Ramos (cell line): ENCODE results near the gene GPS2.
"Not testable (repeated sequence)": the region's sequence is repeated elsewhere in the genome, so short reads cannot be mapped to it uniquely, and the experiment has no call there.

Source experiments
- in situ Hi-C: fragments of 300-500 bp; cut with MboI; formaldehyde crosslinking; loops from one replicate; pipeline ENCODE4 v1.14.3; 2022; ENCODE audit warnings: low sequenced_read_pairs; ENCODE audit not compliant: unreplicated experiment

GPS2 gene

DNA sequence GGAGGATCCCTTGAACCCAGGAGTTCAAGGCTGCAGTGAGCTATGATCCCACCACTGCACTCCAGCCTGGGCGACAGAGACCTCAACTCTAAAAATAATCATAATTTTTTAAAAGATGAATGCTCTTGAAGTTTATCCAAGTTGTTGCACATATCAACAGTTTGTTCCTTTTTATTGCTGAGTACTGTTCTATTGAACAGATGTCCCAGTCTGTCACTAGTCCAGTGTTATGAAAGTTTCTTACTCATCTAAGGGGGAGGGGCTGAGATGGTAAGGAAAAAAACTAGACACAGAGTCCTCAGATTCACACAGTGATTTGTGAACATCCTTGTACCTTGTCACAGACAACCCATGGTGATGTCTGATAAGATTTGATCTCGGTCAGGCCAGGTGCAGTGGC is 25.0 kb upstream of the GPS2 start:
- in situ Hi-C loops: loop anchor here (10.0 kb wide), 1 partner anchor 65 kb away; no protein-coding TSS in a partner anchor

DNA sequence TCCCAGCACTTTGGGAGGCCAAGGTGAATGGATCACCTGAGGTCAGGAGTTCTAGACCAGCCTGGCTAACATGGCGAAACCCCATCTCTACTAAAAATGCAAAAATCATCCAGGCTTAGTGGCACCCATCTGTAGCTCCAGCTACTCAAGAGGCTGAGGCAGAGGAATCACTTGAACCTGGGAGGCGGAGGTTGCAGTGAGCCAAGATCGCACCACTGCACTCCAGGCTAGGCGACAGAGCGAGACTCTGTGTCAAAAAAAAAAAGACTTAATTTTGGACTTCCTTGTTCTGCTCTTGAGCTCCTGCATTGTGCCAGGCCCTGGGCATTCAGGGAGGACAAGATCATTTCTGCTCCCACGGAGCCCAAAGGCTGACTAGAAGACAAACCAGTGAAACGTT is 22.4 kb upstream of the GPS2 start:
- in situ Hi-C loops: not testable (repeated sequence)

DNA sequence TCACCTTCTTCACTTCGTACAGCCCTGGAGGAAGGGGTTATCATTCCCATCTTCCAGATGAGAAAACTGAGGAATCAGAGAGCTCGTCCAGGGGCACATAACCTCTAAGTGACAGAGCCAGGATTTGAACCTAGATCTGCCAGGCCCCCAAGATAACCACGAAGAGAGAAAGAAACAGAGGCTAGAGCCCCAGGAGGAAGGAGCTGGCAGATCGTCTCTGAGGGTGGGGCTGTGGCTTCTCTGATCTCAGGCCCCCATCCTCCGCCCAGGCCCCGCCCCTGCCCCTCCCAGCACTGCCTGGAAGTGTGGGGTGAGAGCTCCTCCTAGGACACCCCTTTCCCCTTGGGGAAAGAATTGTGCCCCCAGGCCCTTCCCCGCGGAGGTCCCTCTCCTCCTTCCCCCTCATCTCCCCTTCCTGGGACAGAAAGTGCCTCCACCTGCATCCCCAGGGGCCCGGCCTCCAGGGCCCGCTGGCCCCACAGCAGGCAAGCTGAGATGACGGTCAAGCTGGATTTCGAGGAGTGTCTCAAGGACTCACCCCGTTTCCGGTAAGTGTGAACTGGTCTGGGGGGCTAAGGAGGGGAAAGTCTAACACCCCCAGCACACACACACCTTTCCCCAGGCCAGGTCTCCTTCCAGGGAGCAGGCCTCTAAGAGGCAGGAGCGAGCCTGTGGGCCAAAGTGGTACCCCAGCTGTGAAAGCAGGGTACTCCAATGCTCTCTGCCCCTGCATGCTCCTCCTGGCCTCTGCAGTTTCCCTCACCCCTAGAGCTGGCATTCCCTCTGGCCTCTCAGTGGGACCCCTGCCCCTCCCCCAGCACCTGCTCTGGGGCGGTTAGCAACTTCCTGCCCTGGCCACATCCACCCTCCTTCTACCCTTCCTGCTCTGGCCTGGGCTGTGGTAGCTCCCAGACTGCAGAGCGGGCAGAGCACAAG is 21.3 kb upstream of the GPS2 start, which contains the start of gene ACAP1:
Gene ACAP1 (plus strand): TSS at position 290 of the 936 bp plus-strand sequence. CDS start 206 bp downstream, at position 496.
- in situ Hi-C loops: no loop called here

DNA sequence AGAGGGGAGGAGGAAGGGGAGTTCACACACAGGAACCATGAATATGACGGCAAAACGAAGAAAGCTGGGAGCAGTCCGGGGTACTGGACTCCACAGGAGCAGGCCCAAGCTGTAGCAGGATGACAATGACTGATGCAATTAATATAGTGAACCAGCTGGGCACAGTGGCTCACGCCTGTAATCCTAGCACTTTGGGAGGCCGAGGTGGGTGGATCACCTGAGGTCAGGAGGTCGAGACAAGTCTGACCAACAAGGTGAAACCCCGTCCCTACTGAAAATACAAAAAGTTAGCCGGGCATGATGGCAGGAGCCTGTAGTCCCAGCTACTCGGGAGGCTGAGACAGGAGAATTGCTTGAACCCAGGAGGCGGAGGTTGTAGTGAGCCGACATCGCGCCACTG is 20.6 kb upstream of the GPS2 start:
- in situ Hi-C loops: not testable (repeated sequence)

DNA sequence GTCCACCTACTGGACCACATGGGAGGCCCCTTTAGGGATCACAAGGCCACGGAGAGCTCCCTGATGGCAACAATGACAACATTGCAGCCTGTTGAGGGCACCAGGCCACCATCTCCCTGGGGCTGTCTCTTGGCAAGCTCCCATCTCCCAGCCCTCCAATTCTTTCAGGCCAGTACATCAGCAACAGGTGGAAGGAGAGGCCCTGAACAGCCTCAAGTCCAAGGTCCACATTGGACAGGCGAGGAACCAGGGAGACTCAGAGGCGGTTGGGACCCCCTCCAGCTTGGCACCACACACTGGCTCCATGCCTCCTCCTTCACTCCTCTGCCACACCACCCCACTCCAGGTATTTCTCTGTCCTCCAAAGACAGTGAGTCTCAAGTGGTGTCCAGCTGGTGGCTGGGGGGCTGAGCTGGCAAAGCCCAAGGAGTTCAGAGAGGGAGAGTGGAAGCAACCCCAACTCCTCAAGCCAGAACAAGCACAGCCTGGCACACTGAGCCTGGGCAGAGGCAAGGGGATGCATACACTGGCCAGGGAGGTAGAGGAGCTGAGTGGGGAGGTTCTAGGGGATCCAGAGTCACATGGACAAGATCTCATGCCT is 19.9 kb upstream of the GPS2 start:
- in situ Hi-C loops: no loop called here

DNA sequence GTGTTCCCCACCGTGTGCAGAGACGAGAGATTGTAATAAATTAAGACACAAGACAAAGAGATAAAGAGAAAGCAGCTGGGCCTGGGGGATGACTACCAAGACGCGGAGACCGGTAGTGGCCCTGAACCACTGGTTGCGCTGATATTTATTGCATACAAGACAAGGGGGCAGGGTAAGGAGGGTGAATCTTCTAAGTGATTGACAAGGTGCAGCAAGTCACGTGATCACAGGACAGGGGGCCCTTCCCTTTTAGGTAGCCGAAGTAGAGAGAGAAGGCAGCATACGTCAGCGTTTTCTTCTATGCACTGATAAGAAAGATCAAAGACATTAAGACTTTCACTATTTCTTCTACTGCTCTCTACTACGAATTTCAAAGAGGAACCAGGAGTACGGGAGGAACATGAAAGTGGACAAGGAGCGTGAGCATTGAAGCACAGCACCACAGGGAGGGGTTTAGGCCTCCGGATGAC is 17.5 kb upstream of the GPS2 start:
- in situ Hi-C loops: not testable (repeated sequence)

DNA sequence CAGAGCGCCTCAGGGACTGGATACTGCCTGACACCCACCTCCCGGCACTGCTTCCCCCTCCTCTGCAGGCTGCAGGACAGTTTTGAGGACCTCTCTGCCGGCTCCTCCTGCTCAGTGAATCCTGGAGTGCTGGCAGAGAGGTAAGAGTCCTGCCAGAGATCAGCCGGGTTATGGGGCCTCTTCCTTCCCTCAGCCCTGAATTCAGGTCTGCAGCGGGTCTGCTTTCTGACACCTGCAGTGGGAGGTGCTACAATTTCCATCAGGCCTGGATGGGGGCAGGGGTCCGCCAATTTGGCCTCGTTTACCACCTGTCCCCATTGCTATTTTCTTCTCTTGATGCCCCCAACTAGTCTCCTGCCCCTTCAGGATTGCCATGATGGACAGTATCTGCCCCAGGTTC is 17.0 kb upstream of the GPS2 start:
- in situ Hi-C loops: no loop called here

DNA sequence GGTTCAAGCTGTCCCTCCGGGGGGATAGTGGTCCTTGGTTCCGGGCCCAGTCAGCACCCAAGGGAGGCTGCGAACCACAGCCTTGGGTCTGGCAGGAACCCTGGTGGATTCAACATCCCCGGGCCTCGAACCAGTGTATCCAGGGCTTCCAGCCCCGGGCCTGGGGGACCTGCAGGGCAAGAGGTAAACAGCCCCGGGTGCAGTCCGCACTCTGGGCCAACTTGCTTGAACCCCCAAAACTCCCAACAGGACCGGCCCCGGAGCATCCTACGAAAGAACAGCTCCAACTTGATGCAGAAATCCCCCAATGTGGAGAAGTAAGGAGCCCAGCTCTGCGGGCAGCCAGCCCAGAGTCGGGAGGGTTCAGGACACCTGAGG is 15.5 kb upstream of the GPS2 start:
- in situ Hi-C loops: no loop called here

DNA sequence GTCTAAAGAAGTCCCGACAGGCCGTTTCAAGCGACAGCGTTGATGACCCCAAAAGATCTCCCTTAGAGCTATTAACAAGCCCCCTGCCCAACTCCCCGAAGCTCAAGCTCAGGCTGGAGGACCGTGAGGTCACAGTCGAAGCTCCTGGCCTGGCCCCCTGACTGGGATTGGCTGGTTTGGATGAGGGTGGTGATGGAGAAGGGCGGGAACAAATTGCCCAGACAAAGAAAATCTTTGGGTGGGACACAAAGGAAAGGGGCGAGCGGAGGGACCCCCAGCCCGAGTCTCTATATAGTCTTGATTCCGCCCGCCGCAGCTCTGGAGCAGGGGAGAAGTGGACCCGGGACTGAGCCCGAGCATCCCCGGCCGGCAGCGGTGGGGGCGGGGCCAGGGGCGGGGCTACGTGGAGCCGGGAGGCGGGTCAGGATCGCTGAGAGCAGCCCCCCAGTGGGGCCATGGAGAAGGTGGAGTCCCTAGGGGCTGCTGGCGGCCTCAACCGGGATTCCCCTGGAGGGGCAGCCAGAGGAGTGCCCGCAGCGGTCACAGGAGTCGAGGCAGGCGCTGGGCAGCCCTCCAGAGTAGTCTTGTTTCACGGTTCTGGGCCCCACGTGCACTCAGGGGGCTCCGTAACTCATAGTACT is 15.0 kb upstream of the GPS2 start:
- in situ Hi-C loops: no loop called here

DNA sequence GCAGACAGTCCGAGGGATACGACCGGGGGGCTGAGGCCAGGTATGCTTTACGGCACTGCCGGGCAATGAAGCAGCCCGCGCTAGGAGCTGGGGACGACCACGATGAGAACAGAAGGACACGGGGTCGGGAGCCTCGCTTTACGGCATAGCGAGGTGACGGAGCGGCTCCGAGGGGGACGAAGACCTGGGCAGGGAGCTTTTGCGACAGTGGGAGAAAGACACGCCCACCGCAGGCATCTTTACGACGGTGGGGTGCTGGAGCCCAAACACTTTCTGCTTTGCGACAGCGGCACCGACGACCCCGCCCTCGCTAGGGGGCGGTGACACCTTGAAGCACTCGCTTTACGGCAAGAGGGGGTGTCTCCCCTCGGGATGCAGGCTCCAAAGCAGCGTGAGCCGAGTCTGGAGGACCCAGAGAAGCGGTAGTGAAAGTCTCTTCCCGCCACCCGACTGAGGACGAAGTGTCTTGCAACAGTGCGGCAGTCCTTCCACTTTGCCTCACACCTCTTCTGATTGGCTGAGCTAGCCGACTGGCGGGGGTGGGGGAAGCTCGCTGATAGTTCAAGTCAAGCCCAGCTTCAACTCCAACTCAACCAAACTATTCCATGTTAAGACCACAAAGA is 14.3 kb upstream of the GPS2 start:
- in situ Hi-C loops: no loop called here

DNA sequence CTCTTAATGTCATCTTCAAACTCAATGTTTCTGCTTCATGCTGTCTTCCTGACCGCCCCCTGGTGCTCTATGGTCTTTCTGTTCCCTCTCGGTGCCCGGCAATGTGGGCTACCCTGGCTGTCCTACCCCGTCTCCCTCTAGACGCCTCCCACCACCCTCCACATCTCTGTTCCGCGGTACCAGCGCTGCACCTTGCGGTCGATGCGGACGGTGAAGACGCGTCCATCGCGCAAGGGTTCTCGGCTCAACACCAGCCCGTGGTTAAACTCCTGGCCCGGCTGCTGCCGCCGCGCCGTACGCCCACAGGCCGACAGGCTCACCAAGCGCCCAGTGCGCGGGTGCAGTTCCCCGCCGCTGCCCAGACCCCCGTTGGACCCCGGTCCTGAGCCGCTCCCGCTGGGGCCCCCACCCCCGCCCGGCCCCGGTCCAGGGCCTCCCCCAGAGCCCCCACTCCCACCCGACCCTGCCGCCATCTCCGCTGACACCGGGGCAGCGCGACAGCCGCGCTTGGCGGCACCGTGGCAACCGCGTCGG is 13.7 kb upstream of the GPS2 start, which contains the start of gene NEURL4:
Gene NEURL4 (minus strand): TSS at position 496 of the 534 bp plus-strand sequence. CDS start 23 bp downstream, at position 473.
- in situ Hi-C loops: no loop called here

DNA sequence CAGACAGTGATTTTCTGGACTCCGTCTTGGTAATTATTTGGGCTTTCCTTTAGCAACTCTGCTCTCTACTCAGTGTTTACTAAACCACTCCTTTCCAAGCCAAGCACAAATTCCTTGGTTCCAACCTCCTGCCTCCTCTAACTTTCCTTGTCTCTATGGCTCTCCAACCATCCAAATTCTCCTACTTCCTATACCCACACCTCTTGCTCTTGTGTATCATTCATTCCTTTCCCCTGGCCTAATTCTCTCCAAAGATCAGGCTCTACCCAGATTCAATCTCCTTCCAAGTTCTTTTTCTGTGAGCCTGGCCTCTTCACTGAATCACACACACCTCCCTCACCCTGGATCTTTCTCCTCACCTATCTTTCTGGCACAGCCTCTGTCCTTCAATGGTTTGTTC is 12.8 kb upstream of the GPS2 start:
- in situ Hi-C loops: no loop called here

DNA sequence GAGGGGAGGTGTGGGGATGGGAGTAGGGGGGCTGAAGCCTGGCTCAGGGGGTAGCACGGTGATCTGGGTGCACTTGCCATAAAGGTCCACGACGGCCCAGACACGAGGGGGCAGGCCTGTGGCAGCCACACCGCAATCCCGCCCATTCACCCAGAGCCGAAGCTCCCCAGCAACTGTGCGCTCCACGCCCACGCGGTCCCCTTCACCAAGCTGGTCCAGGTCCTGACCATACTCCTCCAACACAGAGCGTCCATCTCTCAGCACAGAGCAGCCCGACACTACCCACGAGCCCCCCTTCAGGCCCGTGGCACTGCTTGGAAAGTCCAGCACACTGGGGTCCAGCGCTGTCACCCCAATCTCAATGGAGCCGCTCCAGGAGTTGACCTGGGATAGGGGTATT is 12.3 kb upstream of the GPS2 start:
- in situ Hi-C loops: no loop called here

DNA sequence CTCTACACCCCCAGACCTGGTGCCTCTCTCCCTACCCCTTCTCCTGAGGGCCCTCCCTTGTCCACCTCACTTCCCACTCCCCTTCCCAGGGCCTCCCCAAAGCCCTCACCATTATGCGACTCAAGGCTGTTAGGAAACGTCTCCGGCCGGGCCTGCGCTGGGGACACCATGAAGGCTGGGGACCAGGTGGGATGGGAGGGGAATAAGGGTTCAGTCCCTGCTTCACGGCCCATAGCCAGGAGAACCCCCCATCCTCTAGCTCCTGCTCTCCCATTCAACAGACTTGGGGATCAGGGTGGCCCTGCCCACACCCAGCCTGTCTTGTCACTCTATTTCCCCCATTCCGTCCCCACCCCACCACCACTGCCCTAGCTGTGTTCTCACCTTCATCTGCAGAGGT is 11.9 kb upstream of the GPS2 start:
- in situ Hi-C loops: no loop called here

DNA sequence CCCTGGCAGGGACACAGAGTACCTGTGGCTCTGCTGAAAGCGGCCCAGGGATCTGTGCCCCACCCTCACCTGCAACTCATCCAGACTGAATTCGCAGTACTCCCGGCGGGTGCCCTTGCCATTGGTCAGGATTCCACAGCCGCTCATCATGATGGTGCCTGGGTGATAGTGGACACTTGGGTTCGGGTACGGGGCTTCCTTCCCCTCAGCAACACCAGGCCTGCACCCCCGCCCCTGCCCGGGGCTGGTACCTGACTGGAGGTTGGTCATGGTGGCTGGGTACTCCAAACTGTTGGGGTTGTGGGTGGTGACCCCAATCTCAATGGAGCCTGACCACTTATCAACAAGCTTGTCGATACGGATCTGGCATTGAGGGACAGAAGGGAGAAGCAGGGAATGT is 11.0 kb upstream of the GPS2 start:
- in situ Hi-C loops: no loop called here

DNA sequence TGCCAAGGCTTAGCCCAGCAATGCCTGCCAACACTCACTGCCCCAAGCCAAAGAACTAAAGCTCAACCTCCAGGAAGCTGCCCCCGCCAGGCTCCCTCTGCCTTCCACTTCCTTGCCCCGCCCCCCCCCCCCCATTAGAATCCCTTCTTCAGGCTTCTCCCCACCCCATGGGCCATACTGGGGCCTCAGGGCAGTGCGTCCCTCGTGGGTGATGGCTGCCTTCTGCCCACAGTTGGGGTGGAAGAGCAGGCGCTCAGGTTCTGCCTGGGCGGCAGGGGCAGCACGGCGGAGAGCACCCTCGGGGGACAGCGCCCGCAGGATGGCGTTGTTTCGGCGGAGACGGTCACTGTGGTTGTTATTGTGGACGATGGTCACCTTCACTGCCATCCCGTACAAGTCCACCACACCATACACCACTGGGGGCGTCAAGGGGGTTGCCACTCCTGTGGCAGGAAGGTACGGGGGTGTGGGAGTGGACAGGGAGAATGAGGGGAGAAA is 9.9 kb upstream of the GPS2 start:
- in situ Hi-C loops: no loop called here

DNA sequence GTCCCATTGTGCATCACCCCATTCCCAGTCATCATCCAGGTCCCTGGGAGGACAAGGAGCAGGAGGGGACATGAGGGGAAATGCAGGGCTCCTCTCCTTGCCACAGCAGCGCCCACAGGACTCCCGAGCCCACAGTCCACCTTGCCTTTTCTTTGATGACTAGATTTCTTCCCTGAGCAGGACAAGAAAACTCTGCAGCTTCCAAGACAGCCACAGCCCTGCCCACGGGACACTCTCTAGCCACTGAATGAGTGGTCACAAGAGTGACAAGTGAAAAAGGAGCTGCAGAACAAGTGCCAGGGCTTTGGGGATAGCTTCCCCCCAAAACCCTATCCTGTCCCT is 9.2 kb upstream of the GPS2 start:
- in situ Hi-C loops: no loop called here

DNA sequence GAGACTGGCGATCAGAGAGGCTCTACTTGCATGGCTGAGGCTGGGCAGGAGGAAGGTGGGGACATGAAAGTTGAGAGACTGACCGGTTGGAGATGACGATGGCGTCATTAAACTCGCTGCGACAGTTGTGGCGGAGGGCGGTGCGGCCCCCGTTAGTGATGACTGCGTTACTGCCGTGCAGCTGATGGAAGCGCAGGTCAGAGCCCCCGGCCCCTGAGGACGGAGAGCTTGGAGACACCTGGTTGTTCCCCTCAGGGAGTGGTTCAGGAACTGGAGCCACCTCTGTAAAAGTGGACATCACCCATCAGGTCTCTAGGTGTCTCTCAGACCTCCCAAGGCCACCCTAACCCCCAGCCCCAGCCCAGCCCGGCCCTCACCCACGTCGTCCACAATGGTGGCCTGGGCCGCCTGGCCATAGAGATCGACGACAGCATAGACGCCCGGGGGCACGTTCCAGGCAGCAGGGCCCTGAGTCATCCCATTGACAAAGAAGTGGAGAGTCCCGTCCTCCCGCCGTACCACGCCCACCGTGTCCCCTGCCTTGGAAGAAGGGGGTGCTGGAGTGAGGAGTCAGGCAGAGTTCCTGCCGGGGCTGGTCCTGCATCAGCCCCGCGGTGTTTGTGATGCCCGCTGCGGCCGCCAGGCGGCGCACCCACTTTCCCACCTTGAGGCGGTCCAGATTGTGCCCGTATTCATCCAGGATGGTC is 8.7 kb upstream of the GPS2 start:
- in situ Hi-C loops: no loop called here

DNA sequence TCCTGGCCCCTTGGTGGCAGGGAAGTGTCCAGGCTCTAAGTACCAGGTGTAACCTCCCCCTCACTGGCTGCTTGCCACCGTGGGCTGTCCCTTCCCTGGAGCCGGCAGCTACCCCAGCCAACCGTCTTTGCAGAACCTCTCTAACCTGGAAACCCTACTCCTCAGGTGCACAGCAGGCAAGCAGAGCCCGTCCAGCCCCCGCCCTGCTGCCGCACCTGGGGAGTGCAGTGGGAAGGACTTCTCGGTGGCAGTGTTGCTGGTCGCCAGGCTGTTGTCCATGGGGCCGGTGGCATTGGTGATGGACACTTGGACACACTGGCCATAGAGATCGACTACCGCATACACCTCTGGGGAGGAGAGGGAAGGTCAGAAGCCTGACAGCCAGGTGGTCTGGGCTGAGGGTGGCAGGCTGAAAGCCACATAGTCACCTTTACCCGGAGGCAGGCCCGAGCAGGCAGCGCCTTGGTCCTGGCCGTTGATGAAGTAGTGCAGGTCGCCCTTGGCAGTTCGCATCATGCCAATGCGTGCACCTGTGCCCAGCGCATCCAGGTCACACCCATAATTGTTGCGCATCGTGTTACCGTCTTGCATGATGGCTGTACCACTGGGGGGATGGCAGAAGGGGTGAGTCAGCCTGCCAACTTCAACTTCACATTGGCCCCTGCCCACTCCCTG is 7.5 kb upstream of the GPS2 start:
- in situ Hi-C loops: no loop called here
